ENCODE results near the gene BUD23. TPM values are rescaled to one million over a fixed set of nuclear protein-coding genes. Genes with fewer than 3 reads are reported as not detected.

Gene BUD23
- total RNA-seq, 1 experiment from 2014 or later: 168 TPM

- Histone ChIP-seq H3K79me2 (ENCODE audit: insufficient read depth, low read length) (peaks cover 66% of the 10 kb centered on the region), H4K20me1 (ENCODE audit: insufficient read depth) (no peaks in the 10 kb centered on the region), H2AFZ (ENCODE audit: low read depth, low read length, poor library complexity, severe bottlenecking) (no peak overlapping the region), H3K4me1 (ENCODE audit: control insufficient read depth in 1 of 2, insufficient read depth in 2 of 2, low read length in 2 of 2) (peaks cover 40 to 72% of the 10 kb centered on the region in 2 experiments), H3K4me3 (replicated peaks in 1 of 2; ENCODE audit: low read depth in 1 of 2, low read length in 2 of 2) (no peak overlapping the region), H3K9me3 (ENCODE audit: control insufficient read depth in 1 of 2, insufficient read depth in 1 of 2, low read depth in 1 of 2, low read length in 2 of 2) (no peaks in the 10 kb centered on the region), H3K9me2 (ENCODE audit: insufficient read depth) (no peaks in the 10 kb centered on the region), H3K4me2 (ENCODE audit: low read length) (0 out of 2 replicates have a peak overlapping the region, but pooled peaks have one; percentile 17), H3K36me3 (ENCODE audit: control insufficient read depth in 1 of 2, insufficient read depth in 2 of 2, low read length in 2 of 2) (peaks cover 13 to 17% of the 10 kb centered on the region in 2 experiments; a peak in 3 of 4 replicates), H3K9ac (ENCODE audit: low read length) (no peak overlapping the region), H3K27me3 (ENCODE audit: insufficient read depth, low read length) (no peaks in the 10 kb centered on the region), H3K27ac (ENCODE audit: low read depth, low read length) (peak overlapping the region; percentile 31; the same call in 1 of the 2 replicates)
- RAD21 ChIA-PET (ENCODE audit: low non-redundant PET in 1 of 2, low total read pairs in 2 of 2, uncharacterized antibody in 2 of 2, unreplicated experiment in 2 of 2): no interaction called here
- DNase-seq (ENCODE audit: low read depth, low spot score) (no peak), ATAC-seq (no peak)
- no peak for TF ChIP-seq REST (IDR thresholded peaks at IDR 0.05; ENCODE audit: low read depth)
- TF ChIP-seq TCF7L2 (IDR thresholded peaks at IDR 0.05; ENCODE audit: borderline replicate concordance, extremely low read depth, insufficient read depth, insufficient read length): no peak
- TF ChIP-seq CEBPB (IDR thresholded peaks at IDR 0.05; ENCODE audit: low read depth): no peak
- TF ChIP-seq, protein P1, sequence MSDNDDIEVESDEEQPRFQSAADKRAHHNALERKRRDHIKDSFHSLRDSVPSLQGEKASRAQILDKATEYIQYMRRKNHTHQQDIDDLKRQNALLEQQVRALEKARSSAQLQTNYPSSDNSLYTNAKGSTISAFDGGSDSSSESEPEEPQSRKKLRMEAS (IDR thresholded peaks at IDR 0.05): no peak
- intact Hi-C loops (cut with micrococcal nuclease): no loop called here
- BruUV-seq (replicated peaks): no TSS peak
- CTCF ChIA-PET: no interaction called here
- POLR2A ChIA-PET: interaction anchor here (0.8 to 1.1 kb wide), 2 partner anchors 25 to 44 kb away, joined by 3 read pairs; no protein-coding TSS in a partner anchor
Measured at GRCh38 chr7:73708961-73709549, 25.7 kb downstream of the BUD23 start.
